Left ventricle myocardium inferior (tissue), 1 donor: ENCODE data around the gene KRT80. TPM values are rescaled to one million over a fixed set of nuclear protein-coding genes. Genes with fewer than 3 reads are reported as not detected.

ENCODE experiments used
- DNase-seq: peaks from one replicate; pipeline ENCODE4 v3.0.0-alpha.2; 2020
- H3K27ac ChIP-seq: fragments of 200-600 bp; replicated peaks from 2 replicates; pipeline ENCODE4 v1.8.0; 2021
- H3K27me3 ChIP-seq: fragments of 200-600 bp; 2 replicates; pipeline ENCODE4 v1.8.0; 2021; ENCODE audit warnings: low read depth
- H3K36me3 ChIP-seq: fragments of 200-600 bp; 2 replicates; pipeline ENCODE4 v1.8.0; 2021
- H3K4me1 ChIP-seq: fragments of 200-600 bp; 2 replicates; pipeline ENCODE4 v1.8.0; 2021
- H3K4me3 ChIP-seq: fragments of 200-600 bp; 2 replicates; pipeline ENCODE4 v1.8.0; 2021; ENCODE audit warnings: mild to moderate bottlenecking, moderate library complexity
- H3K9me3 ChIP-seq: fragments of 200-600 bp; replicated peaks from 2 replicates; pipeline ENCODE4 v1.8.0; 2021
- intact Hi-C: fragments of 100-400 bp; cut with micrococcal nuclease; formaldehyde crosslinking; loops from one replicate; pipeline ENCODE4 v1.11.0; 2022
- total RNA-seq: library from RNA; stranded (reverse); fragmentation: NEBNext Ultra II Directional; extraction: Animal tissue kit (Norgen Biotek cat#: 25700); gene quantifications from one replicate; pipeline ENCODE4 v1.2.1, GENCODE V29; 2021
- TF ChIP-seq, protein P1 (sequence below): fragments of 200-600 bp; IDR thresholded peaks from 2 replicates; pipeline ENCODE4 v1.8.0; 2021; ENCODE audit warnings: antibody characterized with exemption, mild to moderate bottlenecking, borderline replicate concordance
- donor health status: DM: no; HTN: yes; CAD: no; lungs with severe emphysema.

The KRT80 gene
- total RNA-seq, 1 donor from 2014 or later: not detected

DNA sequence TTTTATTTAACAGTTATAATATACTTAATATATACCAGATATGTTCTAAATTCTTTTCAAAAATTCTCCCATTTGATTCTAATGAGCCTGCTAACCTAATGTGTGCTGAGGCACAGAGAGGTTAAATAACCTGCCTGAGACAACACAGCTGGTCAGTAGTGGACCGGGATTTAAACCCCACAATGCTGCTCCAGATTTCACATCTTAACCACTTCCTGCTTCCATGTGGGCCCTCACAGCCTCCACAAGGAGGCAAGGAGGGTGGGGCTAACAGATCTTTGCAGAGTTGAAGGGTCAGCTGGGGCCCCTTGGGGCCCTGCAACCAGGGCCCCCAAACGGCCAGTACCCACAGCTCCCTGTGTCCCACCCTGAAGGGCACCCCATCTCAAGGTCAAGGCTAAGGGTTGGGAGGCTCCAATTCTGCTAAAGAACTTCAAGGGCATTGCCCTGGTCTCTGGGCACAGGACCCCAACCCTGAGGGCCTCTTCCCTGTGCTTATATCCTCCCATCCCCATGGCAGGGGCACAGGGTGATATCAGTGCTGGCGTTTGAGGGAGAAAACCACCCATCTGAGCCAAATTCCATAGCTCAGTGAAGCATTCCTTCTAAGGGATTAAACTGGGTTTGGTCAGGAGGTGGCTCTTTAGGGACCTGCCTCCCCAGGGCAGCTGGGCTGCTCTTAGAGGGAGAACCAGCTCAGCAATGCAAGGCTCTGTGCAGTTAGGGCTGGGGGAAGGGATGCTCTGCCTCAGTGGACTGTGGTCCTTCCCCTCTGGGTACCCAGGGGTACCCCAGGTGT lies 2.2 kb downstream of the KRT80 start:
- Histone ChIP-seq H3K4me1 (peaks cover 49% of the 10 kb centered on the region), H3K27me3 (no peaks in the 10 kb centered on the region), H3K27ac (no peak overlapping the region), H3K9me3 (no peaks in the 10 kb centered on the region), H3K36me3 (no peaks in the 10 kb centered on the region), H3K4me3 (no peak overlapping the region)
- intact Hi-C loops: no loop called here
- TF ChIP-seq, protein P1, sequence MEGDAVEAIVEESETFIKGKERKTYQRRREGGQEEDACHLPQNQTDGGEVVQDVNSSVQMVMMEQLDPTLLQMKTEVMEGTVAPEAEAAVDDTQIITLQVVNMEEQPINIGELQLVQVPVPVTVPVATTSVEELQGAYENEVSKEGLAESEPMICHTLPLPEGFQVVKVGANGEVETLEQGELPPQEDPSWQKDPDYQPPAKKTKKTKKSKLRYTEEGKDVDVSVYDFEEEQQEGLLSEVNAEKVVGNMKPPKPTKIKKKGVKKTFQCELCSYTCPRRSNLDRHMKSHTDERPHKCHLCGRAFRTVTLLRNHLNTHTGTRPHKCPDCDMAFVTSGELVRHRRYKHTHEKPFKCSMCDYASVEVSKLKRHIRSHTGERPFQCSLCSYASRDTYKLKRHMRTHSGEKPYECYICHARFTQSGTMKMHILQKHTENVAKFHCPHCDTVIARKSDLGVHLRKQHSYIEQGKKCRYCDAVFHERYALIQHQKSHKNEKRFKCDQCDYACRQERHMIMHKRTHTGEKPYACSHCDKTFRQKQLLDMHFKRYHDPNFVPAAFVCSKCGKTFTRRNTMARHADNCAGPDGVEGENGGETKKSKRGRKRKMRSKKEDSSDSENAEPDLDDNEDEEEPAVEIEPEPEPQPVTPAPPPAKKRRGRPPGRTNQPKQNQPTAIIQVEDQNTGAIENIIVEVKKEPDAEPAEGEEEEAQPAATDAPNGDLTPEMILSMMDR: no peak
- DNase-seq: no peak

DNA sequence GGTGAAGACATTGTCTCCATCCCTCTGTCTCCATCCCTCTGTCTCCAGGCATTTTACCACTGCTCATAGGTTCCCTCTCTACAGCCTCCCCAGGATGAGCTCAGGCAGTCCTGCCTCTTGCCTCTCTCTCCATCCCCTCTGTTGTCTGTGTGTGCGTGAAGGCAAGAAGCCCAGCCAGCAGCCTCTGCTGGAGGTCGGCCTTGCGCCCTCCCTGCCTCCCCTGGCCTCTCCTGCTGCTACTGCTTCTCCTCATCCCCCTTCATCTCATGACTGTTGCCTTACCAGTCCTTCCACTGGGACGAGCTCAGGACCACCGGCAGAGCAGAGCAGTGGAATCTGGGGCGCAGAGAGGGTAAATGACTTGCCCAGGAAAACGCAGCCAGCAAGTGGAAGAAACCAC lies 3.2 kb downstream of the KRT80 start:
- H3K9me3 ChIP-seq: no peaks in the 10 kb centered on the region
- H3K4me1 ChIP-seq: peaks cover 49% of the 10 kb centered on the region
- no peaks in the 10 kb centered on the region for H3K27me3 ChIP-seq
- DNase-seq: no peak
- intact Hi-C loops: no loop called here
- no peaks in the 10 kb centered on the region for H3K36me3 ChIP-seq
- TF ChIP-seq, protein P1: no peak
- H3K4me3 ChIP-seq: no peak overlapping the region
- H3K27ac ChIP-seq: no peak overlapping the region

DNA sequence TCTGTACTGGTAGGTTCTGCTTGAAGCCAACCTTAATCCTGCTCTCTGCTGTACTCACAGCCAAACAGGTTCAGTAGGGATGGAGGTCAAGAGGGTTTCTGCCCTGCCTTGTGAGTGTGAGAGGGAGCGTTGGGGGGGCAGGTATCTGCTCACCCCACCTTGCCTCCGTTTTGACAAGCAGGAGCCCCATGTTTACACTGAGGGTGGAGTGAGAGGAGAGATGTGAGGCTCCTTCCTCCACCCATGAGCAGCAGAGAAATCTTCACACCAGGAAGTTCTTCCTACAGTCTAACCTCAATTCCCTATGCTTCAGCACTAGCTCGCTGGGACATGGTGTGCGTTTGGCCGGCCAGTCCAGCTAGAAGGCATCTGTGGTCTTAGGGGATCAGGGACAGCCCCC lies 4.2 kb downstream of the KRT80 start:
- peaks cover 47% of the 10 kb centered on the region for H3K4me1 ChIP-seq
- H3K36me3 ChIP-seq: no peaks in the 10 kb centered on the region
- no peak for DNase-seq
- no peaks in the 10 kb centered on the region for H3K9me3 ChIP-seq
- H3K4me3 ChIP-seq: no peak overlapping the region
- TF ChIP-seq, protein P1: no peak
- intact Hi-C loops: no loop called here
- H3K27ac ChIP-seq: no peak overlapping the region
- H3K27me3 ChIP-seq: no peaks in the 10 kb centered on the region

DNA sequence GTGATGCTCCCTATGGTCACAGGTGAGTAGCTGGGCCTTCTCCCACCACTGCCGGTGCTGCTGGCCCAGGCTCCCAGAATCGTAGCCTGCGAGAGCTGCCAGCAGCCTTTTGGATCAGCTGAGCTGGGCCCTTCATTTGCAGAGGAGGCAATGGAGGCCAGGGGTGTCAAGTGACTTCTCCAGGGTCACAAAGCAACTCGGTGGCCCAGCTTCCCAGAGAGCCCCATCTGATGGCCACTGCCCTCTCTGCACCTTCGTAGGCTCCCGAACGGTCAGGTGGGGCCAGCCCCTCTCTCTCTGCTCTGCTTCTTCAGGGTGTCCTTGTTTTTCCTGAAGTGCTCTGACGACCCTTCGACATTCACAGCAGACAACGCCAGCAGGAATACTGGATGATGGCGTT lies 4.6 kb downstream of the KRT80 start:
- Histone ChIP-seq H3K27ac (no peak overlapping the region), H3K9me3 (no peaks in the 10 kb centered on the region), H3K36me3 (no peaks in the 10 kb centered on the region), H3K27me3 (no peaks in the 10 kb centered on the region), H3K4me3 (no peak overlapping the region), H3K4me1 (peaks cover 47% of the 10 kb centered on the region)
- TF ChIP-seq, protein P1: no peak
- intact Hi-C loops: no loop called here
- no peak for DNase-seq

DNA sequence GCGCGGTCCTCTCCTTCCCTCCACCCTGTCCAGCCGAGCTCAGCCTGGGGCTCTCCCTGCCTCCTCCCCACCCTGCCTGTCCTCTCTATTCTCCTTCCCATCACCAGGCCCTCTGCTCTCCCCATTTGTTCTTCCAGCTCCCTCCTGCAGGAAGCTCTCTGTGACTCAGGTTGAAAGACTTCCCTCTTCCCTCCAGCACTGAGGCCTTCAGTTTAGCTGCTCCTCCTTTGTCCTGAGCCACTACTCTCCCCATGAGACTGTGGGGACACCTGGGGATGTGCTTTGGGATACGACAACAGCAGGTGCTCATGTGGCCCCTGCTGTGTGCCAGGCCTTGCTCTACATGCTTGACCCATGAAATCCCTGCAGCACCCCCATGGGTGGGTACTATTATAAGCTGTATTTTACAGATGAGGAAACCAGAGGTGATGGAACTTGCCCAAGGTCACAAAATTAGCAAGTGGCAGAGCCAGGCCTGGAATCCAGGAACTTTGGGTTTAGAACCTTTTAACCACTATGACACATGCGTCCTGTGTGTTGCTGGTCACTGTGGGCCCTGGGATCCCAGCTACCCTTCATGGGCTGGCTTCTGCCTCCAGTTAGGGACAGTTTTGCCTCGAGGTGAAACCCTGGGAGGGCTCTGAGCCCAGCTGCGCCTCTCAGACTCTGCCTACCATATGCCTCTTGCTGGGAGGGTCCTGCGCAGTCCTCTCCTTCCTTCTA lies 5.5 kb downstream of the KRT80 start:
- intact Hi-C loops: no loop called here
- H3K27ac ChIP-seq: no peak overlapping the region
- DNase-seq: no peak
- no peaks in the 10 kb centered on the region for H3K36me3 ChIP-seq
- TF ChIP-seq, protein P1: no peak
- no peaks in the 10 kb centered on the region for H3K9me3 ChIP-seq
- no peaks in the 10 kb centered on the region for H3K27me3 ChIP-seq
- H3K4me3 ChIP-seq: no peak overlapping the region
- H3K4me1 ChIP-seq: peaks cover 47% of the 10 kb centered on the region
